HEK293 (cell line): ENCODE data around the gene PSME1.

Experiments used
- ZBTB11 ChIP-seq: fragments of 450-650 bp; formaldehyde crosslinking; conservative IDR thresholded peaks from 2 replicates; pipeline ENCODE4 v1.5.1; 2016; ENCODE audit warnings: low read depth, missing biosample characterization, missing genetic modification characterization
- TF ChIP-seq, protein P1 (sequence below): fragments of 450-650 bp; formaldehyde crosslinking; IDR thresholded peaks from 2 replicates; pipeline ENCODE4 v1.5.1; 2016; ENCODE audit warnings: missing biosample characterization, missing genetic modification characterization

DNA sequence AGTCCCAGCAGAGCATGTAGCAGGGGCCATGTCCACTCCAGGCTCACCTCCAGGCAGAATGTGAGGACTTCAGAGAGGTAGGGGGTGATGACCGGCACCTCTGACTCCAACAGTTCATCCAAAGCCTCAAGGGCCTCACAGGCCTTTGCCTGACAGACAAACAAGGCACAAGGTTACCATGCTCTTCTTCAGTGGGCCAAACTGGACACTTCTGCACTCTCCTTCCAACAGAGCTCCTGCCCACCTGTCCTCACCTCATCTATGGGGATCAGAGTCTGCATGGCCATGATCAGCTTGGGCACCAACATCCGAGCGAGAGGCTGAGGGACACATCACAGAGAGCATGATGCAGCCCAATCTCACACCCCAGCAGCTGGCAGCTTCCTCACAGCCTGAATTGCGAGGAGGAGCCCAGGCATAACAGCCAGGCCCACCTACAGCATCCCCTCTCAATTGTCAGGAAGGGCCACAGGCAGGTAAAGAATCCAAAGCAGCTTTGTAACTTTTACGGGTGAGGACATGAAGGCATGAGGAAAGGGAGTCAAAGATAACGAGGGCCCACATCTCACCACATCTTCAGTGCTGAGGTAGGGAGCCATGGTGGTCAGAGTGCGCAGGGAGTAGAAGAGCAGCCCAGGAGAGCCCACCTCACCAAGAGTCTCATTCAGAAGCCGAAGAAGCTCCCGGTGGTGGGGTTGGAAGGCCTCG is 51.0 kb downstream of the PSME1 start:
- TF ChIP-seq, protein P1, sequence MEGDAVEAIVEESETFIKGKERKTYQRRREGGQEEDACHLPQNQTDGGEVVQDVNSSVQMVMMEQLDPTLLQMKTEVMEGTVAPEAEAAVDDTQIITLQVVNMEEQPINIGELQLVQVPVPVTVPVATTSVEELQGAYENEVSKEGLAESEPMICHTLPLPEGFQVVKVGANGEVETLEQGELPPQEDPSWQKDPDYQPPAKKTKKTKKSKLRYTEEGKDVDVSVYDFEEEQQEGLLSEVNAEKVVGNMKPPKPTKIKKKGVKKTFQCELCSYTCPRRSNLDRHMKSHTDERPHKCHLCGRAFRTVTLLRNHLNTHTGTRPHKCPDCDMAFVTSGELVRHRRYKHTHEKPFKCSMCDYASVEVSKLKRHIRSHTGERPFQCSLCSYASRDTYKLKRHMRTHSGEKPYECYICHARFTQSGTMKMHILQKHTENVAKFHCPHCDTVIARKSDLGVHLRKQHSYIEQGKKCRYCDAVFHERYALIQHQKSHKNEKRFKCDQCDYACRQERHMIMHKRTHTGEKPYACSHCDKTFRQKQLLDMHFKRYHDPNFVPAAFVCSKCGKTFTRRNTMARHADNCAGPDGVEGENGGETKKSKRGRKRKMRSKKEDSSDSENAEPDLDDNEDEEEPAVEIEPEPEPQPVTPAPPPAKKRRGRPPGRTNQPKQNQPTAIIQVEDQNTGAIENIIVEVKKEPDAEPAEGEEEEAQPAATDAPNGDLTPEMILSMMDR (tag by site-specific recombination): no peak
- no peak for TF ChIP-seq ZBTB11 (tag by site-specific recombination)
